Activated CD8-positive, alpha-beta memory T cell treated with anti-CD3 and anti-CD28 coated beads for 4 hours (primary cell): Measurements from ENCODE around the gene GHRHR.

Experiments used
- DNase-seq, 2 donors: peaks; one replicate each; pipeline ENCODE4 v3.0.0-alpha.2; 2020; ENCODE audit warnings: low read depth in 2 of 2

GHRHR gene

GRCh38 chr7:30963842-30964241, at the start of gene GHRHR:
Gene GHRHR, plus strand, starts transcription at chr7:30963953. Its CDS starts 116 bp downstream, at chr7:30964069.
- DNase-seq: no peak

DNA sequence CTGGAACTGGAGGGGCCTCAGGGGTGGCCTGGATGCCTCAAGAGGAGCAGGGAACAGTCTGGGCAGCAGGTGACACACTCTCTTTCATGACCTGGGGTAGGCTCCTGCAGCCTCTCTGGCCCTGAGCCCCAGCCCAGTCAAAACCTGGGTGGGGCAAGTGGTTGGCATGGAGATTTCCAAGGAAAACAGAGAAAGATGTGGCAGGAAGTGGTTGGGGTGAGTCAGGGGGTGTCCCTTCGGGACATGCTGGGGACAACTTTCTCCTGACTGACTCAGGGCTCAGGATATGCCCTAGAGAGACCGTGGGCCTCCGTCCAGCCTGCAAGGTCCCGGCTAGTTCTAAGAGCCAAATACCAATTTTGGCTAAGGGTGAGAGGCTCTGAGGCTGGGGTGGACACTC, 49.2 kb upstream of the GHRHR start:
- DNase-seq: no peak

DNA sequence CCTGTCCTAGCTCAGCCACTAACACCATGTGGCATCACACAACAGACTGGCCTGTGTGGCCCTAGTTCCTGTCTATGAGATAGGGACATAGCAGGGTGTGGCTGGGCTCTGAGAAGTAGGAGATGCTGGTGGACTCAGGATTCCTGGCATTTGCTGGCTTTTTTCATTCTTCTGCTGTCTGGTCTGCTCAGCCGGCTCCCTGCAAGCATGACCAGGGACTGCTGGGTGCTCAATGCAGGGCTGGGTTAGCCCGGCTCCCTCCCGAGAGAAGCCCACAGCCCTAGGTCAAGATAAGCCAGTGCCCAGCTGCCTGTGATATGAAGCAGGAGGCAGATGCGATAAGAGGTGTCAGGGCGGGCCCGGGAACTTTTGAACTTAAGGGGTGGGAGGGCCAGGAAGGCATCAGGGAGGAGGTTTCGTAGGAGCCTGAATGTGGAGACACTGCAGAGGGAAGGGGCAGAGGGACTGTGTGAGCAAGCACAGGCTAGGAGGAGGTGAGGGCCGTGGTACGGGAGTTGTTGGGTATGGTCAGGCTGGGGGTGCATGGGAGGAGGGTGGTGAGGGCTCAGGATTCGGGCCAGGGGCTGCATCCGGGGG, 48.6 kb upstream of the GHRHR start:
- no peak for DNase-seq

- DNase-seq: no peak
These were observed 48.0 kb upstream of the GHRHR start for GRCh38 chr7:30915751-30916150.

GRCh38 chr7:30916255-30916654, 47.5 kb upstream of the GHRHR start:
- no peak for DNase-seq

DNA sequence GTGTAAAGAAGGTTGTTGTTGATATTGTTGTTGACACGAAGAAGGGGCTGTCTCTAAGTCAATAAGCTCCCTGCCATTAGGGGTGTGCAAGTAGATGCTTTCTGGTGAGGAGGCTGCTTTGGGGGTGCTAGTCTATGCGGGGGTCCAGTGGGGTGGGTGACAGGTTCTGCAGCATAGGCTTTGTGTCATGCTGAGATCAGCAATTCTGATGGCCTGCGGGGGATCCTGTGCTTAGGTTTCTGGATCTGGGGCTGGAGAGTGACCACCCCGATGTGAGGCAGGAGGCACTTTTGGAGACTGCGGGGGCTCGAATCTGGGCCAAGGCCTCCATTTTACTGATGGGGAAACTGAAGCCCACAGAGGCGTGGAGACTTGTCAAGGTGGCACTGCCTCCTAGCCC, 47.0 kb upstream of the GHRHR start:
- DNase-seq: no peak

- DNase-seq: no peak
These were observed 46.4 kb upstream of the GHRHR start for GRCh38 chr7:30917216-30917893.

DNA sequence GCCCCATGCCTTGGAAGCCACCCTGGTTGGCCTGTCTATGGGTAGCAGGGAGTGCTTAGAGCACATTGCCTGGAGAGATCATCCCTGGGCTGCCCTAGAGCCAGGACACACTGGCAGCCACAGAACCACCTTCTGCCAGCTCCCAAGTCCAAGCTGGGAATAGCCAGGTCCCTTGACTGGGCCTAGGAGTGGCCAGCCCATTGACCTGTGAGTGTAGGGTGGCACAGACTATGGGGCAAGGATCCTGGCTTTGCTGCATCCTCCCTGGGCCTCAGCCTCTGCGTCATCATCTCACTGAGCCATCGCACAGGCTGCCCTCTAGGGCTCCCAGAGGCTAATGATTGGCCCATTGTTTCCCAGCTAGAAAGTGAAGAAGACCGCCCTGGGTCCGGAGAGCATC, 45.1 kb upstream of the GHRHR start:
- no peak for DNase-seq

DNA sequence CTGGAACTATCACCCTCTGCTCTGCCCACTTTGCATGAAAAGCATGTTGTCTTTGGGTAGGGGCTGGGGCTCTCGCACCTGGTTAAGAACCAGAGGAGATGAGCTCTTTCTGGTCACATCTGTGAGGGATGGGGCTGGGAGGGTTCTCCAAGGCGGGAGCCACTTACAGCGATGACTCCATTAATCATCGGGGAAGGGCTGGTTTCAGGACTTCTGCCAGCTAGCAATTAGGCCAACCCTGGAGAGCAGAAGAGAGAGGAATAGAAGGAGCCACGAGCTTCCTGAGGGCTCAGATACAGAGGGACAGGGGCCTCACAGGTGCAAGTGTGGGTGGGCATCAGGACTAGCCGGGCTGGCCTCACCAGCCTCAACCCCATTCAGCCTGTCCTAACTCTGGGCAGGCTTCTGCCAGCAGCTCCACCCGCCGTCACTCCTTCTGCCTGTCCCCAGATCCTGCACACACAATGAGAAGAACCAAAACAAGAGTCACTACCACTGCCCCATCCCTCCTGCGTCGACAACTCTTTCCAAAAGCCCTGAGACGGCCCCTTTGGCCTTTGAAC, 43.7 kb upstream of the GHRHR start:
- no peak for DNase-seq

DNA sequence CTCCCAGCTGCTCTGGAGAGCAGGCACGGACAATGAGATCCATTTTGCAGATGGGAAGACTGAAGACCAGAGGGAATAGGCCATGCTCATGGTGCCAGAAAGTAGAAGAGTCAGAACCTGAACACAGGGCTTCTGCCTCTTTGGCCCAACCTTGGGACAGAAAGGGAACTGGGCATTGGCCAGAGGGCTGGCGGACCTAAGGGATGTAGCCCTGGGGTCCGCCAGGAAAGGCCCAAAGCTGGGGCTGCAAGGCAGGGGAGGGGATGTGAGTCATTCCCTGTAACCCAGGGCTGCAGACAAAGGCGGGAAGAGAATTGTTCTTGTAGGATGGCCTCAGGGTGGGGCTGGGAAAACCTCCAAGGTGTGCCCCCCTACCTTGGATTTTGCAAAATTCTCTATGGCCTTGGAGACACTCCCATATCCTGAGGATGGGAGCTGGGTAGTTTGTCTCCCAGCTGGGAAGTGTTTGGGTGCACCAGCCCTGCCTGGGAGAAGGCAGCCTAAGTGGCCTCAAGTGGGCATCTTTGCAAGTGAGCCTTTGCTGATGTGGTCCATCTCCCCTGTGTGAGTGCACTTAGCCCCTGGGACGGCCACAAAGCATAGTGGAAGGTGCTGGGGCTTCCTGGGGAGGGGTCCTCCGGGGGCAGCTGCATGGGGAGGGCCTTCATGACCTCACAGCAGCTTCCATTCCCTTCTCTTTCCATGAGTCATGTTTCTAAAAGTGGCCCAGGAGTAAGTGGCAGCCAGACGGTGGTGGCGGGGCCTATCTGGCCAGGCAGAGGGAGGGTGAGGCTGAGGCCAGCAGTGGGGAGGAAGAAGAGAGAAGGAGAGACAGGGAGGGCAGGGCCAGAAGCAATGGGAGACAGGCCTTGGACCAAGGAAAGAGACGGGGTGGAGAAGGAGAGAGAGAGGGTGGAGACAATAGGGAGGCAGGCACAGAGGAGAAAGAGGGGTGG, 42.9 kb upstream of the GHRHR start:
- no peak for DNase-seq

DNA sequence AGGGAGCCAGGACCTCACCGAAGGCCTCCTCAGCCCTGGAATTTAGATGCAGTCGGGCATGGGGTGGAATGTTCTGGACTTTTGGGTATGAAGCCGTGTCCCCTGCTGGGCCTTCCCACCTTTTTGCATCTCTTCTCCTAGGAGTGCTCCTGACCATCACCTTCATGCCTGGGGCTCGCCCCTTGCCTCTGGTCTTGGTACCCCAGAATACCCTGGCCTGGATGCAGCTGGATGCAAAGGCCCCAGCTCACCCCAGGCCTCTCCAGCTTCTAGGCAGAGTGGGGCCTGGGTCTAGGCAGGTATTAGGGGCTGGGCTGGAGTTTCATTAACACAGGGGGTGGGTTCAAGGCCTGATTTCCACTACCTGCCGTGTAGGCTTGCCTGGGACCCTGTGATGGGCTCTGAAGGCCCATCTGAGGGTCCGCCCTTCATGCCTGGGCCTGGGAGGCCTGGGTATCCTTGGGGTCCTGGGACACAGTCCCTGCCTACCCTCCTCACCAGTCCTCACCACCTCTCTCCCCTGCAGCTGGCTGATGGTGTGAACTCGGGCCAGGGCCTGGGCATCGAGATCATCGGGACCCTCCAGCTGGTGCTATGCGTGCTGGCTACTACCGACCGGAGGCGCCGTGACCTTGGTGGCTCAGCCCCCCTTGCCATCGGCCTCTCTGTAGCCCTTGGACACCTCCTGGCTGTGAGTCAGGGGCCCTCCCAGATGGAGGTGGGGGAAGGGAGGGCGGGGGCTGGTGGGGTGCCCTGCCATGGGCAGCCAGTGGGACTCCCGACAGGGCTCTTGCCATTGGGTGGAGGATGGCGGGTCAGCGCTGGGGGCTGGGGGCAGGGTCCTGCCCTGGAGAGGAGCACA, 42.0 kb upstream of the GHRHR start:
- no peak for DNase-seq

- no peak for DNase-seq
These were observed 41.2 kb upstream of the GHRHR start for GRCh38 chr7:30922596-30922995.

- DNase-seq: no peak
These were observed 40.6 kb upstream of the GHRHR start for GRCh38 chr7:30923009-30923773.

DNA sequence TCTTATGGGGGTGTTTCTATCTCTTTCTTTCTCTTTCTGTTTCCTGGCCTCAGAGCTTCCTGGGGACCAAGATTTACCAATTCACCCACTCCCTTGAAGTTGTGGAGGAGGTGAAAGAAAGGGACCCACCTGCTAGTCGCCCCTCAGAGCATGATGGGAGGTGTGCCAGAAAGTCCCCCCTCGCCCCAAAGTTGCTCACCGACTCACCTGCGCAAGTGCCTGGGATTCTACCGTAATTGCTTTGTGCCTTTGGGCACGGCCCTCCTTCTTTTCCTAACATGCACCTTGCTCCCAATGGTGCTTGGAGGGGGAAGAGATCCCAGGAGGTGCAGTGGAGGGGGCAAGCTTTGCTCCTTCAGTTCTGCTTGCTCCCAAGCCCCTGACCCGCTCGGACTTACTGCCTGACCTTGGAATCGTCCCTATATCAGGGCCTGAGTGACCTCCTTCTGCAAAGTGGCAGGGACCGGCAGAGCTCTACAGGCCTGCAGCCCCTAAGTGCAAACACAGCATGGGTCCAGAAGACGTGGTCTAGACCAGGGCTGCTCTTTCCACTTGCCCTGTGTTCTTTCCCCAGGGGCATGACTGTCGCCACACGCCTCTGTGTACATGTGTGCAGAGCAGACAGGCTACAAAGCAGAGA, 39.9 kb upstream of the GHRHR start:
- no peak for DNase-seq

DNA sequence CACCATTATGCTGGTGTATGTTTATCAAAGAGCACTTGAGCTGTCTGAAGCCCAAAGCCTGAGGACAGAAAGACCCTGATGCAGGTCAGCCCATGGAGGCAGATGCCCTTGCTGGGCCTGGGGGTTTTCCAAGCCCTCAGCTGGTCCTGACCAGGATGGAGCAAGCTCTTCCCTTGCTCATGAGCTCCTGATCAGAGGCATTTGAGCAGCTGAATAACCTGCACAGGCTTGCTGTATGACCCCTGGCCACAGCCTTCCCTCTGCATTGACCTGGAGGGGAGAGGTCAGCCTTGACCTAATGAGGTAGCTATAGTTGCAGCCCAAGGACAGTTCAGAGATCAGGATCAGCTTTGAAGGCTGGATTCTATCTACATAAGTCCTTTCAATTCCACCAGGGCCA, 39.1 kb upstream of the GHRHR start:
- DNase-seq: no peak

DNA sequence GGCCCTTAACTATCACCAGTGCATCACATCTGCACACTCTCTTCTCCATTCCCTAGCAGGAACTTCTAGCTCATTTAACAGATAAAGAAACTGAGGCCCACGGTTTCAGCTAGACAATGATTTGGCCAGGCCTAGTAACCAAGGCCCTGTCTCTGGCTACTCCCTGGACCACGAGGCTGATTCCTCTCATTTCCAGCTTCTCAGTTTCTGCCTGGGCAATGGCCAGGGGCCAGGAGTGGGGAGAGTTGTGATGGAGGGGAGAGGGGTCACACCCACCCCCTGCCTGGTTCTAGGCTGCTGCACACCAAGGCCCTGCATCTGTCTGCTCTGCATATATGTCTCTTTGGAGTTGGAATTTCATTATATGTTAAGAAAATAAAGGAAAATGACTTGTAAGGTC, 38.6 kb upstream of the GHRHR start:
- no peak for DNase-seq

DNA sequence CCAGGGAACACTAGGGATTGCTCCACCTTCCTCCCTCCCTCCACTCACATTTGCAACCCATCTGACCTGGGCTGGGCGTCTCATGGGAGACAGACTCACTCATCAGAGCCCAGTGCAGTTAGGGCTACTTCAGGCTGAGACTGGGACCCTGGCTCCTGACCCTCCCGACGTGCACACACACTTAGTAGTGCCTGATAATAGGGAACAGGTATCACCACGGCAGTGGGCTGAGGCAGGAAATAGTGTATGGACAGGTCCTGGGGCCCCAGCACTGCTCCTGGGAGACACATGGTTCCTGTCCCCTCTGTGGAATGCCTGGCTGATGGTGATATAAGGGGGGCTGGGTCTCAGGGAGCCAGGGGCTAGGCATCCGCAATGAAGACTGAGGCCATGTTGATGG, 37.8 kb upstream of the GHRHR start:
- DNase-seq: no peak

DNA sequence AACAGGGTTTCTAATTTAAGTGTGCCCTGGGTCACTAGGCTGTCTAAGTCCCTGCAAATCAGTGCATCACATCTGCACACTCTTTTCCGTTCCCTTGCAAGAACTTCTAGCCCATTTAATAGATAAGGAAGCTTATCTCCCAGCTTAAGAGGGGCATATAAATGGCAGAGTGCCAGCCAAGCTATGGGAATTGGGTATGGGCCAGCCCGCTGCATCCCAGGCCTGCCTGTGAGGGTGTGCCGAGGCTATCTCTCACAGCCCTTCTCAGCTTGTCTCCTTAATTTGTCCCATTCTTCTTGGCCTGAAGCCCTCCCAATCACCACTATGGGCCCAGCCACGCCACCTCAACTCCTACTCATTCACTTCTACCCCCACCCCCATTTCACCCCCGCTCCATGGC, 37.4 kb upstream of the GHRHR start:
- DNase-seq: no peak

DNA sequence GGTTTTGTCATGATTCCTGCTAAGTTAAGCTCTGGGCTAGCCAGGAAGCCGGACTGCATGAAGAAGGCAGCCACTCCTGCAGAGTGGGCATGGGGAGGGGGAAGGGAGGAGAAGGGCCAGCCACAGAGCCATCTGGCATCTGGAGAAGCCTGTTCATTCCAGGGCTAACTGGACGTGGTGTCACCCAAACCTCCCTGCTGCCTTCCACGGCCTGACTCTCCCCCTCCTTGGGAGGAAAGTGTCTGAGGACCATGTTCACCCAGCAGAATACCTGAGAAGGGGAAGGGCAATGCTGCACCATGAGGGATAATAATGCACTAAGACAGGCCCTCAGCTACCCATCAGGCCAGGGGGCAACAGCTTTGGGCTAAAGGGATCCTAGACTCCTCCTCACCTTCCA, 36.7 kb upstream of the GHRHR start:
- DNase-seq: no peak

DNA sequence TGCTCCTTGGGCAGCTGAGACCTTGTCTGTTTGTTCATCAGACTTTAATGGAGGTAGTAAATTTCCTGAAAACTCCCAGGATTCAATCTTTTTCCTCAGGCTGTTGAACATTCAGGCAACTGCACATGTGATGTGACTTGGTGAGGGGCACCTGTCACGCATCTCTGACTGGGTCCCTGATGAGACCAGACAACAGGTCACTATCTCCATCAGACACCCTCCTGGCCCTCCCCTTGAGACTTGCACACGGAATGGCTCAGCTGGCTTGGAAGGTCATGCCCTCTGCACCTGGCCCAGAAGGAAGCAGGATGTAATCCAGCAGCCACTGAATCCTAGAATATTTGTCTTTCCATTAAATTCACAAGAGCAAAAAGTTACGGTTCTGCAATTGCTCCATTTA, 36.2 kb upstream of the GHRHR start:
- no peak for DNase-seq
